Body of pancreas (tissue), 4 donors: ENCODE measurements around the gene TMEM8B. TPM values are rescaled to one million over a fixed set of nuclear protein-coding genes. Genes with fewer than 3 reads are reported as not detected.

ENCODE experiments used
- ATAC-seq: fragments of 150-250 bp; one replicate; pipeline ENCODE4 v1.9.1; 2016
- DNase-seq, 4 donors: peaks; one replicate each; pipeline ENCODE4 v3.0.0-alpha.2; 2019
- H3K27ac ChIP-seq, 4 donors: fragments of 200-600 bp; sonication (generic); 1 replicate in 3 of 4; 2 replicates in 1 of 4; pipeline versions ENCODE4 v1.5.1 to v1.6.1; 2016 to 2019; ENCODE audit warnings: mild to moderate bottlenecking in 1 of 4, mixed read lengths in 1 of 4, moderate library complexity in 1 of 4
- H3K27me3 ChIP-seq, 2 donors: fragments of 200-600 bp; sonication (generic); one replicate each; pipeline ENCODE4 v1.6.0; 2016; ENCODE audit warnings: mild to moderate bottlenecking in 1 of 2
- H3K36me3 ChIP-seq, 2 donors: fragments of 200-600 bp; sonication (generic); replicated peaks in 1 of 2; 2 replicates each; pipeline ENCODE4 v1.5.1; 2016; ENCODE audit warnings: low read depth in 2 of 2; ENCODE audit not compliant: insufficient read depth in 1 of 2
- H3K4me1 ChIP-seq: fragments of 200-600 bp; sonication (generic); one replicate; pipeline ENCODE4 v1.6.0; 2016
- H3K4me3 ChIP-seq, 2 donors: fragments of 200-600 bp; sonication (generic); 1 replicate in 1 of 2; 2 replicates in 1 of 2; pipeline ENCODE4 v1.5.1; 2016 to 2019
- H3K9me3 ChIP-seq, 3 donors: fragments of 200-600 bp; sonication (generic); 1 replicate in 2 of 3; 2 replicates in 1 of 3; pipeline ENCODE4 v1.5.1; 2016
- POLR2A ChIP-seq, 3 donors: fragments of 450-650 bp; IDR thresholded peaks; one replicate each; pipeline ENCODE4 v1.6.1; 2016; ENCODE audit warnings: antibody characterized with exemption in 3 of 3, mild to moderate bottlenecking in 2 of 3
- WGBS, 2 donors: methylation state at CpG; one replicate each; pipeline ENCODE4 v1.1.5; 2017; 5-methylcytosine and 5-hydroxymethylcytosine counted together
- intact Hi-C: fragments of 100-400 bp; cut with DNase I; formaldehyde crosslinking; loops from one replicate; pipeline ENCODE4 v1.15.1; 2023
- total RNA-seq, 2 donors: library from RNA; depleted of rRNA; stranded (reverse); fragments of >200 nt; gene quantifications; one replicate each; pipeline ENCODE4 v1.1.0, GENCODE V29; 2016
- TF ChIP-seq, protein P1 (sequence below), 7 experiments: fragments of 450-650 bp in 4 of 7; fragments of 200-600 bp in 3 of 7; sonication (generic) in 3 of 7; IDR thresholded peaks; one replicate each; pipeline ENCODE4 v1.5.1; 2016 to 2019; ENCODE audit warnings: antibody characterized with exemption in 7 of 7

Gene TMEM8B
- total RNA-seq, 2 donors from 2014 or later = 7.3 to 7.9 TPM

DNA sequence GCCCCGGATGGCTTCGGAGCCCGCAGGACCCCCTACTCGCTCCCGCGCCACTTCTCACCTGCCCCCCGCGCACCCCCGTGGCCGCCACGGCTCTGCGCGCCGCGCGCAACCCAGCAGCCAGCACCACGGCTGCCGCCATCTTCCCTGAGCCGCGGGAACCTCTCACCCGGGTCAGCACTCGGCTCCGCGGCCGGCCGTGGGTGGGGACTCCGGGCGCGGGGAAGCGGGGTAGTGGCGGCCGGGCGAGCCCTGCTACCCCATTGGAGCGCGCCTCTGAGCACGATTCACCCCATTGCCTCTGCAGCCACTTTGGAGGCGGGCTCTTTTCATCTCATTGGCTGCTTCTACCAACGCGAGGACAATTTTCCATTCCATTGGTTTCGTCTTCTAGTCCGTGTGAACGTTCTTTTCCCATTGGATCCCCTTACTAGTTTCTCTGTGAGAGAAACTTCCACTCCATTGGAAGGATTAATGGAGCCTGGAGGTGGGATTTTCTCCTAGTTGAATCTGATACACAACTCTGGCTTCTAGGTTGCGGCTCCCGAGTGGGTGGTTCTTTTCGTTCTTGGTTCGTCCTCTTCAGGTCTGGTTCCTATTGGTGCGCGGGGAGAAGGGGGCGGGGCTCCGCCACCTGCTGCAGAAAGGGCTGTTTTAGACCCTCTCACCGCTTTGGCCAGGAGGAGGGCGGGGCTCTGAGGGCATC, 14.0 kb upstream of the TMEM8B start, which contains the start of gene HINT2:
Gene HINT2 (minus strand): TSS at position 202 of the 703 bp plus-strand sequence. CDS start 63 bp downstream, at position 139.
- intact Hi-C loops = no loop called here

GRCh38 chr9:35816708-35817107, 12.3 kb upstream of the TMEM8B start:
- Histone ChIP-seq H3K9me3 (no peaks in the 10 kb centered on the region), H3K27me3 (no peaks in the 10 kb centered on the region), H3K36me3 (no peaks in the 10 kb centered on the region), H3K27ac (no peak overlapping the region), H3K4me3 (no peak overlapping the region), H3K4me1 (peaks cover 25% of the 10 kb centered on the region)
- no peak for DNase-seq
- ATAC-seq = no peak
- WGBS, 2 donors = 69 to 86% methylated on average over 1 of the region's 1 CpG
- intact Hi-C loops = no loop called here
- TF ChIP-seq POLR2A (IDR thresholded peaks at IDR 0.05) = no peak
- TF ChIP-seq, protein P1, sequence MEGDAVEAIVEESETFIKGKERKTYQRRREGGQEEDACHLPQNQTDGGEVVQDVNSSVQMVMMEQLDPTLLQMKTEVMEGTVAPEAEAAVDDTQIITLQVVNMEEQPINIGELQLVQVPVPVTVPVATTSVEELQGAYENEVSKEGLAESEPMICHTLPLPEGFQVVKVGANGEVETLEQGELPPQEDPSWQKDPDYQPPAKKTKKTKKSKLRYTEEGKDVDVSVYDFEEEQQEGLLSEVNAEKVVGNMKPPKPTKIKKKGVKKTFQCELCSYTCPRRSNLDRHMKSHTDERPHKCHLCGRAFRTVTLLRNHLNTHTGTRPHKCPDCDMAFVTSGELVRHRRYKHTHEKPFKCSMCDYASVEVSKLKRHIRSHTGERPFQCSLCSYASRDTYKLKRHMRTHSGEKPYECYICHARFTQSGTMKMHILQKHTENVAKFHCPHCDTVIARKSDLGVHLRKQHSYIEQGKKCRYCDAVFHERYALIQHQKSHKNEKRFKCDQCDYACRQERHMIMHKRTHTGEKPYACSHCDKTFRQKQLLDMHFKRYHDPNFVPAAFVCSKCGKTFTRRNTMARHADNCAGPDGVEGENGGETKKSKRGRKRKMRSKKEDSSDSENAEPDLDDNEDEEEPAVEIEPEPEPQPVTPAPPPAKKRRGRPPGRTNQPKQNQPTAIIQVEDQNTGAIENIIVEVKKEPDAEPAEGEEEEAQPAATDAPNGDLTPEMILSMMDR (IDR thresholded peaks at IDR 0.05) = no peak

More for the DNA sequence above, 14.0 kb upstream of the TMEM8B start, which contains the start of gene HINT2:
- Histone ChIP-seq H3K9me3 (no peaks in the 10 kb centered on the region), H3K36me3 (no peaks in the 10 kb centered on the region), H3K27ac (peak within 1 kb of the TSS; percentile 97 to 99 (median 98)), H3K27me3 (no peaks in the 10 kb centered on the region), H3K4me3 (peak within 1 kb of the TSS; percentile 76 to 98), H3K4me1 (peaks cover 33% of the 10 kb centered on the region)
- 0 to 1% methylated on average over 23 to 52 of the region's 52 CpGs for WGBS, 2 donors
- ATAC-seq (peak; percentile 87), DNase-seq (peak; percentile 97 to 98 (median 98))
- TF ChIP-seq, protein P1 (IDR thresholded peaks at IDR 0.05) = peak in 2 of 7 experiments; percentile 2 to 3
- TF ChIP-seq POLR2A (IDR thresholded peaks at IDR 0.05) = peak; percentile 89 to 95 (median 94)

DNA sequence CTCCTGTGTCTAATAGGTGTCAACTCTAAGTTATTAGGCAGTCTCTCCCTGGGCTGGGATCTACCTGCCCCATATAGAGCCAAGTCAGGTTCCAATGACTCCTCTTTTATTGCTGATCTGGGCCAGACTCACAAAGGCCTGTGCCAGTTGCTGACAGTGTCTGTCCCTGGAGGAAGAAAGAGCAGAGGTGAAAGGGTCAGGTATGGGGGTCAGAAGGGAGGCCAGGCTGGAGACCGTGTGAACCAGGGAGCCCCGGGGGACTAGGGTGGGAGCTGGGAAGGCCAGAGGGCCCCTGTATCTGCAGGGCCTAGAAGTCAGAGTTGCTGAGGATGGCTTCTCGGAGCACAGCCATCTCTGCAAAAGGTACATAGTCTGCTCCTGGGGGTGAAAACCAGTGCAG, 10.7 kb upstream of the TMEM8B start:
- H3K4me1 ChIP-seq = peaks cover 11% of the 10 kb centered on the region
- H3K4me3 ChIP-seq = no peak overlapping the region
- H3K27ac ChIP-seq = no peak overlapping the region
- H3K36me3 ChIP-seq = no peaks in the 10 kb centered on the region
- WGBS, 2 donors = 74 to 79% methylated on average over 3 of the region's 3 CpGs
- TF ChIP-seq POLR2A (IDR thresholded peaks at IDR 0.05) = no peak
- TF ChIP-seq, protein P1 (IDR thresholded peaks at IDR 0.05) = no peak
- DNase-seq (no peak), ATAC-seq (no peak)
- H3K27me3 ChIP-seq = no peaks in the 10 kb centered on the region
- intact Hi-C loops = no loop called here
- H3K9me3 ChIP-seq = no peaks in the 10 kb centered on the region

DNA sequence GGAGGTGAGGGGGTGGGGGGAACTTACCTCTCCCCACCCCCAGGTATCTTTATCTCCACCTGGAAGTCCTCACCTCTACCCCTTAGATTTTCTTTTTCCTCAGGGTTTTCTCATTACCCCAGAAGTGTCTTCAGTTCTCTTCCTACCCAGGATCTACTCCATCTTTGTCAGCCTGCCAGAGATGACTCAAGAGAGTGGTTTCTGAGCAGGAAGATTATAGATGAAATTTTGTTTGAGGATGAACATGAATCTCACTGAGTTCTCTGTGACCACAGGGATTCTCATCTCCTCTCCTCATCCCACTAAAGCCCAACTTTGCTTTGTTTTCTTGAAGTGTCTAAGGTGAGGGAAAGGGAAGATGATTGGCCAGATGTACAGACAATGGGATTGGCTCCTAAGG, 9.0 kb upstream of the TMEM8B start:
- ATAC-seq = no peak
- Histone ChIP-seq H3K27me3 (no peaks in the 10 kb centered on the region), H3K4me3 (no peak overlapping the region), H3K36me3 (no peaks in the 10 kb centered on the region), H3K27ac (no peak overlapping the region), H3K4me1 (no peaks in the 10 kb centered on the region), H3K9me3 (no peaks in the 10 kb centered on the region)
- DNase-seq = no peak
- TF ChIP-seq, protein P1 (IDR thresholded peaks at IDR 0.05) = no peak
- no peak for TF ChIP-seq POLR2A (IDR thresholded peaks at IDR 0.05)
- intact Hi-C loops = no loop called here

- intact Hi-C loops = no loop called here
- Histone ChIP-seq H3K4me1 (peaks cover 6% of the 10 kb centered on the region), H3K36me3 (no peaks in the 10 kb centered on the region), H3K27ac (no peak overlapping the region), H3K9me3 (no peaks in the 10 kb centered on the region), H3K27me3 (no peaks in the 10 kb centered on the region), H3K4me3 (no peak overlapping the region)
- TF ChIP-seq POLR2A (IDR thresholded peaks at IDR 0.05) = no peak
- TF ChIP-seq, protein P1 (IDR thresholded peaks at IDR 0.05) = no peak
- DNase-seq (no peak), ATAC-seq (no peak)
Observed at GRCh38 chr9:35822926-35823325, 6.1 kb upstream of the TMEM8B start.
